ENCODE measurements around the gene CACNB2.

DNA sequence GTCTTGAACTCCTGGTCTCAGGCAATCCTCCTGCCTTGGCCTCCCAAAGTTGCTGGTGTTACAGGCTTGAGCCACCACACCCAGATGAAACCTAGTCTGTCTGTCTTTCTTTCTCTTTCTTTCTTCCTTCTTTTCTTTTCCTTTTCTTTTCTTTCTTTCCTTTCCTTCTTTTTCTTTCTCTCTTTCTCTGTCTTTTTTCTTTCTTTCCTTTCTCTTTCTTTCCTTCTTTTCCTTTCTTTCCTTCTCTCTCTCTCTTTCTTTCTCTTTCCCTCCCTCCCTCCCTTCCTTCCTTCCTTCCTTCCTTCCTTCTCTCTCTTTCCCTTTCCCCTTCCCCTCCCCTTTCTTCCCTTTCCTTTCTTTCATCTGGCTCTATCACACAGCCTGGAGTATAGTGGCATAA lies 185.2 kb downstream of the CACNB2 start:
- TF ChIP-seq, protein P1, sequence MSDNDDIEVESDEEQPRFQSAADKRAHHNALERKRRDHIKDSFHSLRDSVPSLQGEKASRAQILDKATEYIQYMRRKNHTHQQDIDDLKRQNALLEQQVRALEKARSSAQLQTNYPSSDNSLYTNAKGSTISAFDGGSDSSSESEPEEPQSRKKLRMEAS (IDR thresholded peaks at IDR 0.05), result no peak
- TF ChIP-seq BCL6 (CRISPR knock-in tag; IDR thresholded peaks at IDR 0.05) (no peak), ZZZ3 (CRISPR knock-in tag; IDR thresholded peaks at IDR 0.05; ENCODE audit: borderline replicate concordance) (no peak), HDAC6 (IDR thresholded peaks at IDR 0.05; ENCODE audit: low read depth, low read length) (no peak)
- TF ChIP-seq, protein P2, sequence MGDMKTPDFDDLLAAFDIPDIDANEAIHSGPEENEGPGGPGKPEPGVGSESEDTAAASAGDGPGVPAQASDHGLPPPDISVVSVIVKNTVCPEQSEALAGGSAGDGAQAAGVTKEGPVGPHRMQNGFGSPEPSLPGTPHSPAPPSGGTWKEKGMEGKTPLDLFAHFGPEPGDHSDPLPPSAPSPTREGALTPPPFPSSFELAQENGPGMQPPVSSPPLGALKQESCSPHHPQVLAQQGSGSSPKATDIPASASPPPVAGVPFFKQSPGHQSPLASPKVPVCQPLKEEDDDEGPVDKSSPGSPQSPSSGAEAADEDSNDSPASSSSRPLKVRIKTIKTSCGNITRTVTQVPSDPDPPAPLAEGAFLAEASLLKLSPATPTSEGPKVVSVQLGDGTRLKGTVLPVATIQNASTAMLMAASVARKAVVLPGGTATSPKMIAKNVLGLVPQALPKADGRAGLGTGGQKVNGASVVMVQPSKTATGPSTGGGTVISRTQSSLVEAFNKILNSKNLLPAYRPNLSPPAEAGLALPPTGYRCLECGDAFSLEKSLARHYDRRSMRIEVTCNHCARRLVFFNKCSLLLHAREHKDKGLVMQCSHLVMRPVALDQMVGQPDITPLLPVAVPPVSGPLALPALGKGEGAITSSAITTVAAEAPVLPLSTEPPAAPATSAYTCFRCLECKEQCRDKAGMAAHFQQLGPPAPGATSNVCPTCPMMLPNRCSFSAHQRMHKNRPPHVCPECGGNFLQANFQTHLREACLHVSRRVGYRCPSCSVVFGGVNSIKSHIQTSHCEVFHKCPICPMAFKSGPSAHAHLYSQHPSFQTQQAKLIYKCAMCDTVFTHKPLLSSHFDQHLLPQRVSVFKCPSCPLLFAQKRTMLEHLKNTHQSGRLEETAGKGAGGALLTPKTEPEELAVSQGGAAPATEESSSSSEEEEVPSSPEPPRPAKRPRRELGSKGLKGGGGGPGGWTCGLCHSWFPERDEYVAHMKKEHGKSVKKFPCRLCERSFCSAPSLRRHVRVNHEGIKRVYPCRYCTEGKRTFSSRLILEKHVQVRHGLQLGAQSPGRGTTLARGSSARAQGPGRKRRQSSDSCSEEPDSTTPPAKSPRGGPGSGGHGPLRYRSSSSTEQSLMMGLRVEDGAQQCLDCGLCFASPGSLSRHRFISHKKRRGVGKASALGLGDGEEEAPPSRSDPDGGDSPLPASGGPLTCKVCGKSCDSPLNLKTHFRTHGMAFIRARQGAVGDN (CRISPR knock-in tag; IDR thresholded peaks at IDR 0.05), result no peak
